NCI-H82 treated with DMSO at 0.1 percent for 48 hours (cell line): Measurements from ENCODE around the gene SCPEP1.

Experiments
- DNase-seq: peaks from one replicate; lab custom pipeline; 2025; ENCODE audit not compliant: unreplicated experiment; lab: John Stamatoyannopoulos, UW

SCPEP1 gene

GRCh38 chr17:56994009-56994792, 16.3 kb downstream of the SCPEP1 start:
- DNase-seq = no peak

DNA sequence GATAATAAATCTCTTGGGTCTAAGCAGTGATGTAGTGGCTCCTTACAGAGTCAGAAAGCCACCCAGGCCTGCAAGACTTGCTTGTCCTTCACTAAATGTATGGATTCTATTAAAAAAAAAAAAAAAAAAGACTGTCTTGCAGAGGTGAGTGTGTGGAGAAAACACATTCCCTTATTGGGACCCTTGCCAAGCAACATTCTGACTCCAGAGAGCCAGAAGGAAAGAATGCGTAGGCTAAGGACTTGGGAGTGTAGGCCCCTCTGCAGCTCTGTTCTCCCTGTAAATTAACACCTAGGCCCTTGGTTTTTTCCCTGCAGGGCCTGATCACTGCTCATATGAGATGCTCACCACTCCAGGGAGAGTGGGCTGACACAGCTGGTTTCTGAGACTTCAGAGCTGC, 17.8 kb downstream of the SCPEP1 start:
- DNase-seq = no peak

- no peak for DNase-seq
Observed at GRCh38 chr17:56997313-56997712, 19.4 kb downstream of the SCPEP1 start.

DNA sequence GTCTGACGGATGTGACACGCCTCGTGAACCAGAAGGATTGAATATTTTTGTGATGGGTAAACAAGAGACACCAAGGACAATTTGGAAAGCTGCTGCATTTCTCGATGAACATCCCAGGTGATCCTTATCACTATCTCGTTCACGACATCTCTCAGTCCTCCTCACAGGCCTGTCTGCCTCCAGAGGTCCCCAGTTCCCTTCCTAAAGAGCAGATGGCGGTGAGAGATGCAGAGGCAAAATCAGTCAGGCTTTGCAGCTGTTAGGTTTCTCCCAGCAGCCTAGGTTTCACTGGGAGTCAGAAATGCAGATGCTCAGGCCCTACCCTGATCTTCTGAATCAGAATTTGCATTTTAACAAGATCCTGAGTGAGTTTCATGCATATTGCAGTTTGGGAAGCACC, 23.6 kb downstream of the SCPEP1 start:
- DNase-seq = no peak

GRCh38 chr17:57002904-57003303, 25.0 kb downstream of the SCPEP1 start:
- DNase-seq = no peak

DNA sequence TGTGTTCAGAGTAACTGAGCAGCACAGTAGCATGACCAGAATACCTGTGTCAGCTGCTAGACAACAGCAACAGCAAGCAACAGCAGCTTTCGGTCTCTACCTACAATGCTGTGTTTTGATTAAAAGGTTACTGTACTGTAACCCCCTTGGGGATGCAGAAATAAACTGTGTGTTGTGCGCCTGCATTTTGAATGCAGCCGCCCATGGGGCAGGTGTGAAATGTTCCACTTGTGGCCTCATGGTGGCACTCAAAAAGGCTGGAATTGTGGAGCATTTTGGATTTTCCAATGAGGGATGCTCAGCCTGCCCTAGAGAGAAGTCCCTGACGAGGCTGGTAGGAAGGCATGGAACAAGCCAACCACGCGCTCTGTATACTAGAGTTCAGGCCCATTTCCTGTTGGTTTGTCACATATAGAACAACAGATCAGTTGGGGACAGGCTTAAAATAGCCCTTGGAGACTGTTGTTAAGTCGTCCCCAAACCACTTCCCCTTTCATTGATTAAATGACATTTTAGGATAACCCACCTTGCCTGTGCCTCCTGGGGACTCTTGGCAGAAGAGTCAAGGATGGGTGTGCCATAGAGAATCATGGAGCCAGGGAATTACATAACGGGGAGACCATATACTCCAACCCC, 27.1 kb downstream of the SCPEP1 start:
- no peak for DNase-seq

- DNase-seq = no peak
Observed at GRCh38 chr17:57006040-57006439, 28.1 kb downstream of the SCPEP1 start.

DNA sequence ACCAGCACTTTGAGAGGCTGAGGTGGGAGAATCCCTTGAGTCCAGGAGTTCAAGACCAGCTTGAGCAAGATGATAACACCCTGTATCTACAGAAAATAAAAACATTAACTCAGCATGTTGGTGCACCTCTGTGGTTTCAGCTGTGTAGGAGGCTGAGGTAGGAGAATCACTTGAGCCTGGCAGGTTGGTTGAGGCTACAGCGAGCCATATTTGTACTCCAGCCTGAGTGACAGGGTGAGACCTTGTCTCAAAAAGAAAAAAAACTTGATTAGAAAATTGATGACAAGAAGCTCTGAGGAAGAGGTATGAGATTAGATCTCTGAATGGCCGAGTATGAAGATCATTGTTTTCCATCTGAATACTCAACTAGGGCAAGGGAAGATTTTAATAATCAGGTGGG, 31.0 kb downstream of the SCPEP1 start:
- no peak for DNase-seq

- peak; percentile 68 for DNase-seq
Observed at GRCh38 chr17:57009737-57010445, 32.0 kb downstream of the SCPEP1 start.

- DNase-seq = no peak
Observed at GRCh38 chr17:57010487-57010886, 32.6 kb downstream of the SCPEP1 start.

- no peak for DNase-seq
Observed at GRCh38 chr17:57011491-57012015, 33.6 kb downstream of the SCPEP1 start.

GRCh38 chr17:57016071-57016763, 38.3 kb downstream of the SCPEP1 start:
- DNase-seq = no peak

- no peak for DNase-seq
Observed at GRCh38 chr17:57016764-57017116, 38.8 kb downstream of the SCPEP1 start.

DNA sequence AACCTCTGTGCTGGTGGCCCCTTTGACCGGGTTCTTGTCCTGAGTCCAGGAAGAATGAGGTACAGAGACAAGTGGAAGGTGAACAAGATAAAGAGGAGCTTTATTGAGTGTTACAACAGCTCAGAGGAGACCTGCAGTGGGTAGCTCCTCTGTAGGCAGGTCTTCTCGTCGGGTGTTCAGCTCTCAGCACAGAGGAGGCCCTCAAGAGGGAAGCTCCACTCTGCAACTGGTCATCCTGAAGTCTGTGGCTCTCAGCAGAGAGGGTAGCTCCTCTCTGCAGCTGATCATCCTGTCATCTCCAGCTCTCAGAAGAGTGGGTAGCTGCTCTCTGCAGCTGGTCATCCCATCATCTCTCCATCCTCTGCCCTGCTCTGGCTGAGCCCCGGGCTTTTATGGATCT, 39.7 kb downstream of the SCPEP1 start:
- no peak for DNase-seq

- DNase-seq = no peak
Observed at GRCh38 chr17:57020208-57020607, 42.3 kb downstream of the SCPEP1 start.

- no peak for DNase-seq
Observed at GRCh38 chr17:57021226-57021940, 43.5 kb downstream of the SCPEP1 start.

DNA sequence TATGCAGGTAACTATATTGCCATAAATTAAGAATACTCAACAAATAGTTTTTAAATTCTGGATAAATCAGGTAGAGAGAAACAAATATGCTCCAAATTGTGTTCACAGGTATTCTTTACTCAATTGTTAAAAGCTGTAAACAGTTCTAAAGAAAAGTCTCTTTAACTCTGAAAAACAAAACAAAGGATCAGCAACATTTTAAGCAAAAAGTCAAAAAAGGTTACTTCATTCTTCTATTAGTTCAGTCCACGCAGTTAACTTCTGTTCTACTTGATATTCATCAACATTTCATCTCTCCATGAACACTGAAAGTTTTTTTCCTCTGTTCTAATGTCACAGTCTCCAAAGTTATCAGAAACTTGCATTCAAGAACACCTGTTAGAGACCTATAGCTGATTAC, 47.9 kb downstream of the SCPEP1 start:
- DNase-seq = no peak

GRCh38 chr17:57027852-57028251, 49.9 kb downstream of the SCPEP1 start:
- DNase-seq = no peak

GRCh38 chr17:57032343-57032742, 54.4 kb downstream of the SCPEP1 start:
- DNase-seq = no peak

DNA sequence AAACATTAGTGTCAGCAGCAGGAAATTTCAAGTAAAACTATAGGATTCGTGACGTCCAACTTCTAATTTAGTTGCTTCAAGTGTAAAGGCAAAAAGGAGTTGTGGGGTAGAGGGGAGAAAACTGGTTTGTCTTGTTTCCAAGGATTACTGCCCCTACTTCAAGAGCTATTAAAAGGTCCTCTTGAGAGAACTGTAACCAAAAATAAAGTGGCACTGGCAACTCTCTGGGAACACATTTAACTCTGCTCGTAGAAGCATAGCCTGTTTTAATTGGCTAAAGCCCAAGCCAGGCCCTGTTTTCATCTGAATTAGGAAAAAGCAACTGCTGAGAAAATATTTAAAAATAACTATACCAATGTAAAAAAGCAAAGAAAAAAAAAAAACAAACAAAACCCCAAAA, 55.4 kb downstream of the SCPEP1 start:
- DNase-seq = no peak
